Fibroblast of lung (primary cell): Measurements from ENCODE around the gene UPP1. TPM values are rescaled to one million over a fixed set of nuclear protein-coding genes. Genes with fewer than 3 reads are reported as not detected.

Source experiments
- DNase-seq, 2 donors: peaks; one replicate each; pipeline versions ENCODE4 v3.0.0 to v3.0.0-alpha.2; 2010; ENCODE audit warnings: low read depth in 2 of 2
- H2AFZ ChIP-seq: 2 replicates; pipeline ENCODE4 v1.5.1; 2012; ENCODE audit warnings: low read length, control low read depth, inconsistent platforms
- H3K27ac ChIP-seq: 2 replicates; pipeline ENCODE4 v1.5.1; 2011; ENCODE audit warnings: low read length, control low read depth; ENCODE audit not compliant: insufficient read depth
- H3K27me3 ChIP-seq: 2 replicates; pipeline ENCODE4 v1.5.1; 2011; ENCODE audit warnings: mild to moderate bottlenecking, low read length; ENCODE audit not compliant: control insufficient read depth, insufficient read depth
- H3K36me3 ChIP-seq: 2 replicates; pipeline ENCODE4 v1.5.1; 2011; ENCODE audit warnings: low read length; ENCODE audit not compliant: control insufficient read depth, insufficient read depth
- H3K4me1 ChIP-seq: 2 replicates; pipeline ENCODE4 v1.5.1; 2011; ENCODE audit warnings: low read length; ENCODE audit not compliant: control insufficient read depth, insufficient read depth; ENCODE audit errors: extremely low read depth
- H3K4me2 ChIP-seq: 2 replicates; pipeline ENCODE4 v1.5.1; 2011; ENCODE audit warnings: low read length, control low read depth; ENCODE audit not compliant: insufficient read depth; ENCODE audit errors: extremely low read depth
- H3K4me3 ChIP-seq, 4 experiments: fragments of 200-600 bp in 1 of 4; sonication (generic) in 1 of 4; replicated peaks in 1 of 4; 2 replicates each; pipeline ENCODE4 v1.5.1; 2011 to 2016; ENCODE audit warnings: low read length in 4 of 4, low read depth in 3 of 4, mild to moderate bottlenecking in 3 of 4, control low read depth in 2 of 4, inconsistent platforms in 1 of 4, mixed read lengths in 1 of 4; ENCODE audit not compliant: insufficient read depth in 1 of 4; ENCODE audit errors: control extremely low read depth in 1 of 4
- H3K79me2 ChIP-seq: 2 replicates; pipeline ENCODE4 v1.5.1; 2012; ENCODE audit warnings: mild to moderate bottlenecking, low read length, inconsistent platforms; ENCODE audit not compliant: control insufficient read depth, insufficient read depth
- H3K9ac ChIP-seq: 2 replicates; pipeline ENCODE4 v1.5.1; 2011; ENCODE audit warnings: mild to moderate bottlenecking, low read length, control low read depth; ENCODE audit not compliant: insufficient read depth
- H3K9me3 ChIP-seq: 2 replicates; pipeline ENCODE4 v1.5.1; 2012; ENCODE audit warnings: low read depth, low read length; ENCODE audit not compliant: control insufficient read depth, insufficient read depth
- H4K20me1 ChIP-seq: 2 replicates; pipeline ENCODE4 v1.5.1; 2011; ENCODE audit warnings: low read length; ENCODE audit not compliant: control insufficient read depth, insufficient read depth; ENCODE audit errors: extremely low read depth
- CTCF ChIP-seq, 2 donors: IDR thresholded peaks in 1 of 2; conservative IDR thresholded peaks in 1 of 2; 1 replicate in 1 of 2; 2 replicates in 1 of 2; pipeline ENCODE4 v1.5.1; 2011 to 2012; ENCODE audit warnings: low read length in 2 of 2, control low read depth in 1 of 2, inconsistent platforms in 1 of 2, low read depth in 1 of 2, mild to moderate bottlenecking in 1 of 2
- EZH2 ChIP-seq: IDR thresholded peaks from 2 replicates; pipeline ENCODE4 v1.5.1; 2012; ENCODE audit warnings: low read length, control low read depth, mild to moderate bottlenecking; ENCODE audit errors: missing control alignments
- polyA minus RNA-seq: library from RNA; depleted of rRNA, polyadenylated mRNA; stranded (reverse); fragments of >200 nt; gene quantifications from 2 replicates; pipeline ENCODE4 v1.2.3, GENCODE V29; 2011; ENCODE audit warnings: low replicate concordance
- polyA plus RNA-seq, 2 donors: library from polyadenylated mRNA; depleted of rRNA in 1 of 2; stranded (reverse) in 1 of 2; unstranded in 1 of 2; fragments of >200 nt; gene quantifications; 2 replicates each; pipeline ENCODE4 v1.2.1, GENCODE V29; 2011 to 2012; ENCODE audit warnings: missing spikeins in 1 of 2
- total RNA-seq: library from RNA; depleted of rRNA; stranded (reverse); fragments of >200 nt; gene quantifications from 2 replicates; pipeline ENCODE4 v1.2.1, GENCODE V29; 2014

Gene UPP1
- total RNA-seq (9.0 and 11.7 TPM in 2 replicates), polyA plus RNA-seq (9.4 and 11.7 TPM in 2 replicates), polyA minus RNA-seq (6.5 and 10.6 TPM in 2 replicates)
- 14.5 and 17.2 TPM in 2 replicates for polyA plus RNA-seq (2012)

GRCh38 chr7:48089046-48090003 is at the start of gene UPP1:
UPP1 (plus strand) TSS chr7:48089265; CDS start chr7:48094784, 5,519 bp downstream.
- H3K79me2 ChIP-seq, result no peaks in the 10 kb centered on the region
- H3K4me1 ChIP-seq, result peaks cover 22% of the 10 kb centered on the region
- TF ChIP-seq CTCF (conservative IDR thresholded peaks at IDR 0.05 in 1 of 2, IDR thresholded peaks at IDR 0.05 in 1 of 2; ENCODE audit: low read depth in 1 of 2, low read length in 2 of 2) (no peak), EZH2 (no peak)
- DNase-seq, result peak in 1 of 2 donors; percentile 28
- peak within 1 kb of the TSS; percentile 97 for H3K27ac ChIP-seq
- peak within 1 kb of the TSS; percentile 71 for H2AFZ ChIP-seq
- H3K4me2 ChIP-seq, result peak within 1 kb of the TSS; percentile 90
- H3K27me3 ChIP-seq, result no peaks in the 10 kb centered on the region
- no peaks in the 10 kb centered on the region for H4K20me1 ChIP-seq
- no peaks in the 10 kb centered on the region for H3K36me3 ChIP-seq
- H3K4me3 ChIP-seq, result peak within 1 kb of the TSS; percentile 62 to 86 (median 74)
- peak within 1 kb of the TSS; percentile 81 for H3K9ac ChIP-seq
- H3K9me3 ChIP-seq, result no peaks in the 10 kb centered on the region

DNA sequence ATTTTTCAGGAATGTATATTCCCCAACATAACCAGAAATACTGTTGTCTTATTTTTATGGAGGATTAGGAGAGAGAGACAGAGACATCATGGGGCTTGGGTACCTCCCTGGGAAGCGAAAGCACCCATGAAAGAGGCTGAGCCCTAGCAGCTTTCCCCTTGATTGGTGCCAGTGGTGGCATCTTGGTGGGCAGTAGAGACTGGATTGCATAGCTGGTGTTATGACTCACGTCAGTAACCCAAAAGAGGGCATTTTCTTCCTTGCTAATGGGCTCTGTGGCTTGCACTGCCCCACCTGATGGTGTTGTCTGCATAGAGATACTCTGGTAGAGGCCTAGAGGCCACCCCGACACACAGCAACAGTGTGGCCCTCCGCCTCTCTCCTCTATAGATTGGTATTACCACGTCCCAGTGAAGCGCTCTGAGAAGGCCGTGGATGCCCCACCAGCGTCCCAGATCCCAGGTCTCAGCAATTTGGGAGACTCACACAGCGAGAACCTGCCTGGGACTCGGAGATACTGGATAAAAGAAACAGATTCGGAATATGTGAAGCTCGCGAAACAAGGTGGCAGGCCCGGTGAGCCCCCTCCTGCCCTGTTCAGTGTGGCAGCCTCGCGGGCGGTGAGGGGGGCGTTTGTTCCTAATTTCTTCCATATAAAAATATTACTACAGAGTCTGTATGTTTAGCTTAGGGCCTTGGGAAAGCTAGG is 48.0 kb upstream of the UPP1 start:
- no peak overlapping the region for H2AFZ ChIP-seq
- H3K36me3 ChIP-seq, result no peaks in the 10 kb centered on the region
- no peaks in the 10 kb centered on the region for H3K79me2 ChIP-seq
- H3K27me3 ChIP-seq, result peaks cover 14% of the 10 kb centered on the region
- H3K27ac ChIP-seq, result no peak overlapping the region
- H4K20me1 ChIP-seq, result no peaks in the 10 kb centered on the region
- peaks cover 2% of the 10 kb centered on the region for H3K4me1 ChIP-seq
- TF ChIP-seq EZH2, result no peak
- no peak overlapping the region for H3K9ac ChIP-seq
- no peak for DNase-seq
- H3K4me2 ChIP-seq, result no peak overlapping the region
- H3K9me3 ChIP-seq, result no peaks in the 10 kb centered on the region
- no peak overlapping the region for H3K4me3 ChIP-seq

GRCh38 chr7:48041653-48041970 is 47.5 kb upstream of the UPP1 start:
- H3K9ac ChIP-seq, result no peak overlapping the region
- no peaks in the 10 kb centered on the region for H3K36me3 ChIP-seq
- peak; percentile 4 to 69 for DNase-seq
- peaks cover 2% of the 10 kb centered on the region for H3K4me1 ChIP-seq
- no peak for TF ChIP-seq CTCF (conservative IDR thresholded peaks at IDR 0.05 in 1 of 2, IDR thresholded peaks at IDR 0.05 in 1 of 2; ENCODE audit: low read depth in 1 of 2, low read length in 2 of 2)
- no peak for TF ChIP-seq EZH2
- no peak overlapping the region for H3K4me2 ChIP-seq
- H3K9me3 ChIP-seq, result no peaks in the 10 kb centered on the region
- H3K4me3 ChIP-seq, result no peak overlapping the region
- no peak overlapping the region for H3K27ac ChIP-seq
- no peaks in the 10 kb centered on the region for H3K79me2 ChIP-seq
- no peaks in the 10 kb centered on the region for H4K20me1 ChIP-seq
- no peak overlapping the region for H2AFZ ChIP-seq
- peaks cover 9% of the 10 kb centered on the region for H3K27me3 ChIP-seq
